CD4-positive, alpha-beta T cell treated with Interleukin-6 for 4 hours (primary cell): ENCODE results near the gene MAML3.

Source experiments
- DNase-seq: peaks from one replicate; pipeline ENCODE4 v3.0.0-alpha.2; 2020; ENCODE audit warnings: mixed read lengths

Gene MAML3

GRCh38 chr4:140123666-140124377 lies 30.2 kb downstream of the MAML3 start:
- DNase-seq = no peak

GRCh38 chr4:140122891-140123290 lies 31.1 kb downstream of the MAML3 start:
- no peak for DNase-seq

DNA sequence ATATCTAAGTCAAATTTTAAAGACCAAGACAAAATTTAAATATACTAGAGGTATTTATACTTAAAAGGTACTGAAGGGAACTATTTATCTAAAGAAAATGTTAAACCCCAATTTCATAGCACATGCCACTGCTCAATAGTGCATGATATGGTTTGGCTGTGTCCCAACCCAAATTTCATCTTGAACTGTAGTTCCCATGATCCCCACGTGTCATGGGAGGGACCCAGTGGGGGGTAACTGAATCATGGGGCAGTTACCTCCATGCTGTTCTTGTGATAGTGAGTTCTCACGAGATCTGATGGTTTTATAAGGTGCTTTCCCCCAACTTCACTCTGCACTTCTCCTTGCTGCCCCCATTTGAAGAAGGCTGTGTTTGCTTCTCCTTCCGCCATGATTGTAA lies 32.3 kb downstream of the MAML3 start:
- DNase-seq = no peak

DNA sequence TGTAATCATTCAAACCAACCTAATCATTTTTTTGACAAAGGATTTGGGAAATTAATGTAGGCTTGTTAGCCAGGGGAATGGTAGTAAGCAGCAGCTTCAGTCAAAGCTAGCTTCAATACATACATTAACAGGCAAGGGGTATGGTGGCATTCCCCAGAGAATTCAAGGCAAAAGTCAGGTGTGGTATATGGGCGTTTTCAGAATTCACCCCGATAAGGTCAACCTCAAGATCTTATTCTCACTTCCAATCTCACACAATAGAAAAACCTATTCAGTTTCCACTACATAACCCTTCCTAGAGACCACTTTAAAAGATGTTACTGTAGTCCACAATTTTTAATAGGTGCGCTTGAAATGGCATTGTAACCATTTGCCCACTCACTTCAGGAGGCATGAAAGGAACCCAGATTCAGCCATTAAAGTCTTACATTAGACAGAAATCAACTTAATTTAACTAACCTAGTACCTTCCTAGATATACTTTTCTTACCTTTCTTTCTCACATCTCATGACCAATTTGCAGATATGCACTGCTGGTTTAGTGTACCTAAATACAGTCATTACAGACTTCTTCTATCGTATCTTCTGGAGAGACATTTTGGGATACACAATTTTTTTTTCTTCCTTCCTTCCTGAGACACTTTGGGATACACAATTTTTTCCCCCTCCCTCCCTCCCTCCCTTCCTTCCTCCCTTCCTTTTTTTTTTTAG lies 34.9 kb downstream of the MAML3 start:
- DNase-seq = no peak

DNA sequence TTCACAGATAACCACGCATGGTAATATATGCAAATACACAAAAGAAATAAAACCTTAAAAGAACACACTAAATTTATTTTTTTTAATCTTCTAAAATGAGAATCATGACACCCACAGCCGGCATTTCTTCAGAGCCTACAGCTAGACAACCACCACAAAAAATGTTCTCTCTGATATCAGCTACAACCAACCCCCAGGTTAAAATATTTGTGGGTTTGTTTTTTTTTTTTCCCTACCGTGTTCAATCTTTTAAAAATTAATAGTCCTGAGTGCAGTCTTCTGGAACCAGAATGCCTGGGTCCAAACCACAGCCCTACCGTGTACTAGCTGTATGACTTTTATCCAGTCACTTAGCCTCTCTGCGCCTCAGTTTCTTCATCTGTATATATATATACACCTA lies 36.0 kb downstream of the MAML3 start:
- DNase-seq = no peak

DNA sequence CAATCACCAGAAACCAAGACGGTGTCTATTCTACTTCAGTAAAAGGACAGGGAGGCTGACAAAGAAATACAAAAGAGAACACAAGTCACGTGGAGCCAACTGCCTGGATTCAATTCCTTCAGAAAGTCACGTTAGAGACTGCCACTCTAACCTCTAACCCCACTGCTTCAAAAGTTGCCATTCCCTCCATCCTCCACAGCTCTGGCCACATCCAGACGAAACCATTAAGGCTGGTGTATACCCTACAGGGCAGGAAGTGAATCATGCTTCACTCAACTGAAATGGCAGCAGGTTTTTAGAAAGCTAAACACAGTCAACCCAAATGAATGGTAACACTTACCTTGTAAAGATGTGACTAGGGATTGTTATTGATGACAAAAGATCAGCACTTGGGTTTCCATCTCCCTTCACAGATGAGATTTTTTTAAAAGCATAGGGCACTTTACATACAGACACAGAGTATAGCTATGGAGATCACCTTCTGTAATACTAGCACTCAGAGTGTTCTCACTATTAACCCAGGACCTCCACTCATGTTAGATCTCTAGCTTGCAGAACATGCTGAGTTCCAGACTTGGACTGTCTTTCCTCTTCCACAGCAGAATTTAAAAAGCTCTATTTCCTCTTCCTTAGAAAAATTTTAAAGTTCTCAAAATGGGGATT lies 37.4 kb downstream of the MAML3 start:
- DNase-seq = peak; percentile 46

DNA sequence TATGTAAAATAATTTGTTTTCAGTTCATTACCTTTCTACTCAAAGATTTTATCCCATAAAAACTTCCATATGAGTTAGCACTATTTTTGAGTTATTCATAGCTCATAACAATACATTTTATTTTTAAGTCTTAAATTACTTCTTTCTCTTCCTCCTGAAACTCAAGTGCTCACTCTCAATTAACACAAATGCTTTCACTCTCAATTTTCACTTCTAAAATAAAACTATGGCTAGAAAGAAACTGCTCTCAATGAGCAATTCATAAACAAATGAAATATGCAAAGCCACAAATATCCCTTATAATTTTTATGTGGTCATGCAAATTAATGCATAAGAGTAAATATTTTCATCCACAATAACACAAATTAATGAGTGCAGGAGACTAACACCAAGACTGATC lies 38.8 kb downstream of the MAML3 start:
- DNase-seq = no peak

- no peak for DNase-seq
These were observed 40.3 kb downstream of the MAML3 start for GRCh38 chr4:140113653-140114052.

DNA sequence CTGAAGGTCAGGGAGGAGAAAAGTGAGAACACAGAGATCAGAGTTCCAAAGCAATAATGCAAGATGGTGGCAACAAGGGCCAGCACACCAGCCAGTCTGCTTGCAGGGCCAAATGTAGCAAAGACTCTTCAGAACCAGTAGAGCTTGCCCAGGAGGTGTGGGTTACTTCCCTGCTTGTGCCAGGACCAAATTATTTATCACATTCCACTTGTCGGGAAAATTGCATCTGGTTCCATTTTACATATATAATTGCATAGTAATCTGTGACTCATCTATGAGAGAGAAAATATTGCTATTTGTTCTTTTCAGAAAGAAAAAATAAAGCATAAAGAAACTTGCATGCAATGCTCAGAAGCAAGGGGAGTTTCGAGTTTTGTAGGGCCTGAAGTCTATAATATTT lies 41.4 kb downstream of the MAML3 start:
- DNase-seq = no peak

GRCh38 chr4:140111256-140111655 lies 42.7 kb downstream of the MAML3 start:
- no peak for DNase-seq

- no peak for DNase-seq
These were observed 43.3 kb downstream of the MAML3 start for GRCh38 chr4:140110542-140111215.

DNA sequence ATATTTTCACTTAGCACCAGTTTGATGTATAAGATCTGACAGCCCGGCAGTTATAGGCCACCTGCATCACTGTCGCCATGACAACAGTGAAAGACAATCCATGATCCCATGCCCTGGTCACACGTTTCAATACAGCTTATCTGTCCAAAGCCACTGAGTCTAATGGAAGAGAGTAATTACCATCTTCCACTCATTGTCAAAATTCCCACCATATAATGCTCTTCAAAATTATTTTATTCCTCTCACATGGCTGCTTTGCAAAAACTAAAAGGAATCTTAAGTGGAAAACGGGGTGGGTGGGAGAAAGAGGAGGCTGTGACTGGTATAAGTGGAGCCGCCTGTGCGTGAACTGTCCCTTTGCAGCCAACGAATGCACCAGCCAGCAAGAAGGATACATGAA lies 44.2 kb downstream of the MAML3 start:
- DNase-seq = no peak

DNA sequence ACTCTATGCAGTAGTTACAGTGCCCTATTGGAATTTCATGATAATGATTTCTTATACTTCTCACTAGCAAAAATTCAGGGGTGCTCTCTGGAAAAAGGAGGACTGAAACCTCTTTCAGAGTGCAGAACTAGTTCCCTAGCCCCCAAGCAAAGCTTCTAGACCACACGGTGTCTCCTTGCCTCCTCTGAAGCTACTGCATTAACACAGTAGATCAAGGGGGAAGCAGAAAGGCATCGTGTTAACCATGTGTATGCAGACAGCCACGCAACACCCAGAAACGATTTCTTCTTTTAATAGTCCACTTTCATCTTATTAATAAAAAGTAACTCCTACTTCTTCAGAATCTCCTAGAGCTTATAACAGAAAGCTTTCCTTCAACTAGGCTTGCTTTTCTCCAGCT lies 44.7 kb downstream of the MAML3 start:
- DNase-seq = no peak

- no peak for DNase-seq
These were observed 45.2 kb downstream of the MAML3 start for GRCh38 chr4:140108713-140109230.

DNA sequence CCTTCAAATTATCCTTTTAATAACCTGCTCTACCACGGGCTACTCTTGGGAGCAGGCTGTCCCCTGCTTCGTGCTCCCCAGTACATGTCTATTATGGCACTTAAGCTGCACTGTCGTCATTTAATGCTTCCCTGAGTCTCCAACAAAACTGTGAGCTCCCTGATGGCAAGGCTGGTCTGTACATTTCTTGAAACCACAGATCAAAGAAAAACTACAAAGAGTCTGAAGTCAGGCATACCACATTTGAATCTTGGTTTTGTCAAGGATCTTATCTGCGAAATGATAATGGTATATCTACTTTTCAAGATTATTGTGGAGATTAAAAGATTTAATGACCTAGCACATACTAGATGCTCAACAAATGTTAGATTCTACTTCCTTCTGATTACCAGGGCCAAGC lies 45.7 kb downstream of the MAML3 start:
- DNase-seq = no peak

DNA sequence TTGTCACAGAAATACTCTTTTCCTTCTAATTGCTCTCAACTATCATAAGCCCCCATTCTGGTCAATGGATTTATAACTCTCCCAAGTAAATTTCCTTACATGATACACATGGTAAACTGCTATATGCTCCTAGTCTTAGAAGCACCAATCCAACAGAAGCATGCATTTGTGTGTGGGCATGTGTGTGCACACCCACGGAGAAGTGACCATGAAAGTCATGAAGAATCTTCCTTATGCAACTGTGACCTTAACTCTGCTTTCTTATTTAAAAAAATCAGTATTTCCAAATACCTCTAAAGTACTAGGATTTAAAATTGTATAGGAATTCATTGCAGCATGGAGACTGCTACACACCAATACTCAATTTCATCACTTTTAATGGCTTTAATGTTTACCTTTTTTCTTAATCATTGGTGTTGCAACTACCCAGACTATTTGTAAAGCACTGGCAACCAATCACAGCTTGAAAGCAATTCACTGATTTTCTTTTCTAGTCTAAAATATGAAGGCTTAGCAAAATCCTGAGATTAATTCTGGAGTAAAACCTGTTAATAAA lies 47.6 kb downstream of the MAML3 start:
- DNase-seq = no peak

- no peak for DNase-seq
These were observed 48.5 kb downstream of the MAML3 start for GRCh38 chr4:140105436-140105835.

DNA sequence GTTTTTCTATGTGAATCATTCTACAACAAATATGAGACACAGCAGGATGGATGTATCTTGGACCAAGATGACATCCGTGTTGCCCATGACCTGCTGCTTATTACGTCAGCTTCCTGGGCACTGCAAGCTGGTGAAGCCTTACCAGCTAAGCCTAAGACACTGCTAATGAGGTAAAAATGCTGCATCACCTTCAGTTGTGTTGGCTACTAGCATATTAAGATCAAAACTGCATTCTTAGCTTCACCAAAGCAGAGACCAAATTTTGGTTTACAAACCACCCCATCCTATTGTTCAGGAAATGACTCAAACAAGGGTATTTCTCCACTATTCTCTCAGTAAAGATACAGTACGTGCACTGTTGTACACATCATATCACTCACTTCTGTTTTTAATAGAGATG lies 50.3 kb downstream of the MAML3 start:
- peak; percentile 43 for DNase-seq

DNA sequence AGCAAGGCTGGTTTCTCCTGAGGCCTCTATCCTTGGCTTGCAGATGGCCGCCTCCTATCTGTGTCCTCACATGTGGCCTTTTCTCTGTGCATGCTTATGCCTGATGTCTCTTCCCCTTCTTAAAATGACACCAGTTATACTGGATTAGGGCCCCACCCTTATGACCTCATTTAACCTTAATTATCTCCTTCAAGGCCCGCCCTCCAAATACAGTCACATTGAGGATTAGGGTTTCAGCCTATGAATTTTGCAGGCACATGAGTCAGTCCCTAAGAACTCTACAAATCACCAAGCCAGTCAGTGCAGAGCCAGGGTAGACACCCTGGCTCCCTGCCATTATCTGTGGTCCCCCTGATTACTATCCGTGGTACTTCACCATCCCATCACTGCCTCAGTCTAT lies 51.6 kb downstream of the MAML3 start:
- DNase-seq = no peak

DNA sequence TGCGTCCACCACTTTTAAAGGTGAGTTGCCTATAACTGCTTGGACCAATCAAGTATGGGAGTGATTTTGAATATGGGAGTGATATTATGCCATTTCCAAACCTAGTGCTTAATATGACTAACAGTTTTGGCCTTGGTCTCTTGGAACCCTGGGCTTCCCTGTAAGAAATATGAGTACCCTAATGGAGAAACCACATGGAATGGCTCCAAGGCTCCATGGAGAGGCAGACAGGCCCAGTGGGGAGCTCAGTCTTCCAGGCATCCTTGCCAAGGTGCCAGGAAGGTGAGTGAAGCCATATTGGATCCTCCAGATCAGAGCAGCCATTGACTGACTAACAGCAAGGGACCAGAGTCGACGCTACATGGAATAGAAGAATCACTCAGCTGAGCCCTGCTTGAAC lies 53.2 kb downstream of the MAML3 start:
- DNase-seq = no peak

DNA sequence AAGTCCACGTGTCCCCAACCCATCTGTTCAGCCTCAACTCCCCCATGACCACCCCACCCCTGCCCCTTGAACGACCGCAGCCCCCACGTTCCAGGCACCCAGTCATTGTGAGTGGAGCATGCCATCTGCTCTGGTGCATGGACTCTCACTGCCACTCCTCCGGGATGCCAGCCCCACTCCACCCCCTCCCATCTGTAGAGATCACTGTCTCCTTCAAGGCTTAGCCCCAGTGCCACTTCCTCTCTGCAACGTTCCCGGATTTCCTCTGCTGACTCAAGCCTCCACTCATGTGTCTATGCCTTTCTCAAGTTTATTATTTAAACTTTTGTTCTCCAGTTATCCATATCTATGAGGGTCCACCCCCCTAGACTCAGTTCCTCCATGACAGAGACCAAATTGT lies 54.0 kb downstream of the MAML3 start:
- DNase-seq = peak; percentile 58

DNA sequence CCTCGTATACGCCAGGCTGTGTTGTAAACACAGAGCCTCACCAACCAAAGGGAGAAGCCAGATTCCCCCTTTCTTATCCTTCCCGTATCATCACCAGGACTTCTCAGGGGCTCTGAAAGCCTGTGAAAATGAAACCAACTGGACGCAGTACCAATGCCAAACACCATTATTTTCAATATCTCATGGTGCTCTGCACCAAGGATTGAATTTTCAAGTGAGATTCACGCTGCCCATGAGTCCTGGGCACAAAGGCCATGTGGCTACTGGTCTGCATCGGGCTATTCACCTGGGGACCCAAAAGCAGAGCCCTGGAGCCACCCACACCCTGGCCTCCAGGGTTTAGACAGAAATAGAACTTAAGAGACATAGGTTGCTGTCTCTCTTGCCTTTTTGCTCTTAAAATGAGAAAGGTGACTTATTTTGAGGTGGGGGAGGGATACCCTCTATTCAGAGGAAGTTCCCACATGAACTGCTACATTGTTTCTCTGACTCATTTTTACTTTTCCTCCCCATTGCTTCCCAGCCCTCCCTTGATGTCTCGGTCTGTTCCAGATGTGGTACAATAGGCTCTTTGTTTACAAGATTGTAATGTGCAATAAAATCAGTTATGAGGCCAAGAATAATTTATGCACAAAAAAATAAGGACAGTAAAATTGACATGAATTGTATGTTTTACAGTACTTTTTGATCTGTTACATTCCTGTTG lies 55.4 kb downstream of the MAML3 start:
- peak; percentile 22 for DNase-seq
